Activated CD4-positive, alpha-beta T cell treated with anti-CD3 and anti-CD28 coated beads for 36 hours (primary cell): Measurements from ENCODE around the gene HIVEP2. TPM values are rescaled to one million over a fixed set of nuclear protein-coding genes. Genes with fewer than 3 reads are reported as not detected.
A peak's percentile ranks its signal among the peaks of the same experiment; 100 is the strongest.

Source experiments
- ATAC-seq: fragments of 200-7000 bp; cut with Tn5 transposase; one replicate; pipeline ENCODE4 v1.10.0; 2021; ENCODE audit warnings: mild to moderate bottlenecking, moderate library complexity
- CTCF ChIA-PET: fragments of 350-600 bp; sonication (Branson Sonifier 250); formaldehyde crosslinking; loops from one replicate; lab custom pipeline; 2021; ENCODE audit warnings: antibody characterized with exemption; lab: Charles Lee
- POLR2A ChIA-PET: fragments of 350-600 bp; sonication (Branson Sonifier 250); formaldehyde crosslinking; loops from one replicate; lab custom pipeline; 2021; ENCODE audit warnings: antibody characterized with exemption, inconsistent platforms; lab: Charles Lee
- DNase-seq: peaks from one replicate; pipeline ENCODE4 v3.0.0-alpha.2; 2020
- H3K27ac Mint-ChIP-seq: one replicate; pipeline ENCODE4 v1.8.0; 2021; ENCODE audit warnings: mixed read lengths
- H3K27me3 Mint-ChIP-seq: one replicate; pipeline ENCODE4 v1.8.0; 2021; ENCODE audit warnings: mixed read lengths
- H3K36me3 Mint-ChIP-seq: one replicate; pipeline ENCODE4 v1.8.0; 2021; ENCODE audit warnings: low read depth, mixed read lengths
- H3K4me1 Mint-ChIP-seq: one replicate; pipeline ENCODE4 v1.8.0; 2021; ENCODE audit warnings: mixed read lengths
- H3K4me3 Mint-ChIP-seq: one replicate; pipeline ENCODE4 v1.8.0; 2021; ENCODE audit warnings: mild to moderate bottlenecking, moderate library complexity, mixed read lengths
- H3K9me3 Mint-ChIP-seq: one replicate; pipeline ENCODE4 v1.8.0; 2021; ENCODE audit warnings: low read depth, mixed read lengths
- intact Hi-C, 2 experiments: fragments of 100-400 bp; cut with DNase I in 1 of 2; cut with micrococcal nuclease in 1 of 2; formaldehyde crosslinking; loops; one replicate each; pipeline versions ENCODE4 v1.14.2 to v1.15.1; 2022 to 2024; cut with DNase I, micrococcal nuclease
- total RNA-seq, 2 experiments: library from RNA; stranded (reverse); gene quantifications; one replicate each; pipeline ENCODE4 v1.2.3, GENCODE V29; 2021

Gene HIVEP2
- total RNA-seq, 2 experiments from 2014 or later, result 30.7 to 33.6 TPM

DNA sequence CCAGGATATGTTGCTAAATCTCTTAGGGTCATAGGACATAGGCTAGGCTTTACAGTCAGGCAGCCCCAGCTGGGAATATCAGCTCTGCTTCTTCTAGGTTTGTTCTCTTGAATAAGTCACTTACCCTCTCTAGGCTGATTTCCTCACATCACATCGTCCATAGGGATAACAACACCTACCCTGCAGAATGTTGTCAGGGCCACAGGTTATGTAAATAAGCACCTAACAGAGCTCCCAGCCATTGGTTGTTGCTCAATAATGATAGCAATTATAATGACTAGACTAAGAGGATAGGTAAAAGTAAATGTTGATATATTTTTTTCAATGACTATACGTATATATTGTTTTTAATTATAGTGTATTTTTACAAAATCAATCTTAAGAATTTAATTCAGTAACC lies 135.0 kb downstream of the HIVEP2 start:
- intact Hi-C loops, result no loop called here
- peak overlapping the region; percentile 2 for H3K27ac Mint-ChIP-seq
- no peaks in the 10 kb centered on the region for H3K27me3 Mint-ChIP-seq
- H3K36me3 Mint-ChIP-seq, result peaks cover 60% of the 10 kb centered on the region
- ChIA-PET POLR2A (interaction anchor here (1.6 kb wide), 1 partner anchor 10 kb away, joined by 6 read pairs; no protein-coding TSS in a partner anchor), CTCF (interaction anchor here (0.6 kb wide), 1 partner anchor 65 kb away, joined by 3 read pairs; no protein-coding TSS in a partner anchor)
- no peak overlapping the region for H3K4me3 Mint-ChIP-seq
- ATAC-seq, result no peak
- no peak for DNase-seq
- peaks cover 94% of the 10 kb centered on the region for H3K4me1 Mint-ChIP-seq
- peaks cover 8% of the 10 kb centered on the region for H3K9me3 Mint-ChIP-seq

GRCh38 chr6:142808405-142809061 lies 136.4 kb downstream of the HIVEP2 start:
- DNase-seq, result no peak
- H3K4me3 Mint-ChIP-seq, result no peak overlapping the region
- H3K9me3 Mint-ChIP-seq, result peaks cover 6% of the 10 kb centered on the region
- H3K36me3 Mint-ChIP-seq, result peaks cover 50% of the 10 kb centered on the region
- no peak overlapping the region for H3K27ac Mint-ChIP-seq
- CTCF ChIA-PET, result interaction anchor here (0.5 kb wide), 1 partner anchor 508 kb away, joined by 3 read pairs; no protein-coding TSS in a partner anchor
- POLR2A ChIA-PET, result no interaction called here
- H3K4me1 Mint-ChIP-seq, result peaks cover 94% of the 10 kb centered on the region
- no peak for ATAC-seq
- intact Hi-C loops, result no loop called here
- no peaks in the 10 kb centered on the region for H3K27me3 Mint-ChIP-seq

DNA sequence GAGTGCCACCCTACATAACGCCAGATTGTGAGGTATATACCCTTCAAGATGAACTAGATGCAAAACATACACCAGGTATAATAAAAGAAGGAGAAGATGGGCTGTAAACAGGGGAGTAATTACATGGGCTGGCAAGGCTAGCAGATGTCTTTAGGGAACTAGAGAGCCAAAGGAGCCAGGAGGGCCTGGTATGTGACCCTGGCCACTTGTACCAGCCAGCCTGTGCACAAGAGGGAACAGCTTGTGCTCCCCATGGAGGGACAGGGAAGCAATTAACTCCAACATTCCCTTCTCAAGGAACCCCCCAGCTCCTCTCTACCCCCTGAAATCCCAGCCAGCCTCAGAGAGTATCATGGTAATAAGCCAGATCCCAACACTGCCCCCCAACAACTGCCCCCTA lies 139.9 kb downstream of the HIVEP2 start:
- H3K27me3 Mint-ChIP-seq, result no peaks in the 10 kb centered on the region
- no peak for DNase-seq
- peaks cover 97% of the 10 kb centered on the region for H3K4me1 Mint-ChIP-seq
- peaks cover 9% of the 10 kb centered on the region for H3K9me3 Mint-ChIP-seq
- no peak for ATAC-seq
- H3K36me3 Mint-ChIP-seq, result peaks cover 54% of the 10 kb centered on the region
- intact Hi-C loops, result no loop called here
- H3K4me3 Mint-ChIP-seq, result no peak overlapping the region
- H3K27ac Mint-ChIP-seq, result peak overlapping the region; percentile 76
- CTCF ChIA-PET, result interaction anchor here (0.6 to 1.4 kb wide), 2 partner anchors 14 to 128 kb away, joined by 5 to 6 read pairs; no protein-coding TSS in a partner anchor
- POLR2A ChIA-PET, result interaction anchor here (0.6 to 1.5 kb wide), 2 partner anchors 14 to 380 kb away, joined by 5 read pairs; no protein-coding TSS in a partner anchor

- ATAC-seq, result no peak
- POLR2A ChIA-PET, result interaction anchor here (1.5 kb wide), 1 partner anchor 14 kb away, joined by 5 read pairs; no protein-coding TSS in a partner anchor
- intact Hi-C loops, result loop anchor here in 1 of 2 experiments (5.0 kb wide), 1 partner anchor 38 kb away; no protein-coding TSS in a partner anchor
- H3K4me1 Mint-ChIP-seq, result peaks cover 97% of the 10 kb centered on the region
- no peak for DNase-seq
- CTCF ChIA-PET, result interaction anchor here (0.6 to 1.5 kb wide), 3 partner anchors 14 to 102 kb away, joined by 3 to 8 read pairs (median 3); no protein-coding TSS in a partner anchor
- H3K36me3 Mint-ChIP-seq, result peaks cover 50% of the 10 kb centered on the region
- no peak overlapping the region for H3K4me3 Mint-ChIP-seq
- peak overlapping the region; percentile 76 for H3K27ac Mint-ChIP-seq
- peaks cover 9% of the 10 kb centered on the region for H3K9me3 Mint-ChIP-seq
- no peaks in the 10 kb centered on the region for H3K27me3 Mint-ChIP-seq
These were observed 140.5 kb downstream of the HIVEP2 start for GRCh38 chr6:142804490-142804889.

DNA sequence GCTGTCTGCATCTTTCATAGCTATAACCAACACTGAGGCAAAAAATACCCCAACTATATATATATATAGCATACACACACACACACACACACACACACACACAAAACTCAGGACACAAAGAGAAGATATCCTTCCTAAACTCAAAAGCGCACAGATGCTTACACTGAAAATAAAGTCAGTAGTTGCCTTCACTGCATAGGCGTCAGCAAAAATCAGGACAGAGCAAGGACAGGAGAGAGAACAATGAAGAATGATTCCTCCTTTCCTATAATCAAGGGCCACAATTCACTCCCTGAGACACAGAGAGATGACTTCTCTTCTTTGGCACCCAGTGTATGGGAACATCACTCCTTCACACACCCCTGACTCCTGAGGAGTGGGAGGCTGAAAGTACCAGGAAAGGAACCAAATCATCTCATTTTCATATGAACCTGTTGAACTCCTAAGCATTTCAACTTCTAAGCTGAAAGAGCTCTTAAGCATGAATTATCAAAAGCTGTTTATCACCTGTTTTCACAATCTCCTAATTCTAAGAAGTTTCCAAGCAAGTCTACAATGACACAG lies 141.4 kb downstream of the HIVEP2 start:
- peaks cover 97% of the 10 kb centered on the region for H3K4me1 Mint-ChIP-seq
- no peak for ATAC-seq
- no peaks in the 10 kb centered on the region for H3K27me3 Mint-ChIP-seq
- no peak for DNase-seq
- intact Hi-C loops, result loop anchor here in 1 of 2 experiments (5.0 kb wide), 1 partner anchor 39 kb away; no protein-coding TSS in a partner anchor
- POLR2A ChIA-PET, result interaction anchor here (1.1 to 1.5 kb wide), 2 partner anchors 15 to 140 kb away, joined by 4 to 5 read pairs; no protein-coding TSS in a partner anchor
- CTCF ChIA-PET, result interaction anchor here (0.6 to 1.5 kb wide), 6 partner anchors 9 to 1205 kb away, joined by 3 to 8 read pairs (median 4); no protein-coding TSS in a partner anchor
- peak overlapping the region; percentile 26 for H3K4me3 Mint-ChIP-seq
- H3K36me3 Mint-ChIP-seq, result peaks cover 42% of the 10 kb centered on the region
- peak overlapping the region; percentile 86 for H3K27ac Mint-ChIP-seq
- H3K9me3 Mint-ChIP-seq, result peaks cover 7% of the 10 kb centered on the region

- intact Hi-C loops, result loop anchor here in 1 of 2 experiments (5.0 kb wide), 1 partner anchor 39 kb away; no protein-coding TSS in a partner anchor
- ATAC-seq (no peak), DNase-seq (no peak)
- no peak overlapping the region for H3K4me3 Mint-ChIP-seq
- H3K36me3 Mint-ChIP-seq, result peaks cover 36% of the 10 kb centered on the region
- peaks cover 97% of the 10 kb centered on the region for H3K4me1 Mint-ChIP-seq
- H3K9me3 Mint-ChIP-seq, result peaks cover 7% of the 10 kb centered on the region
- ChIA-PET POLR2A (interaction anchor here (1.0 to 1.1 kb wide), 2 partner anchors 9 to 140 kb away, joined by 4 to 5 read pairs; no protein-coding TSS in a partner anchor), CTCF (interaction anchor here (0.7 to 1.5 kb wide), 6 partner anchors 9 to 113 kb away, joined by 3 to 8 read pairs (median 4); no protein-coding TSS in a partner anchor)
- H3K27ac Mint-ChIP-seq, result peak overlapping the region; percentile 80
- H3K27me3 Mint-ChIP-seq, result no peaks in the 10 kb centered on the region
These were observed 141.9 kb downstream of the HIVEP2 start for GRCh38 chr6:142803032-142803431.

DNA sequence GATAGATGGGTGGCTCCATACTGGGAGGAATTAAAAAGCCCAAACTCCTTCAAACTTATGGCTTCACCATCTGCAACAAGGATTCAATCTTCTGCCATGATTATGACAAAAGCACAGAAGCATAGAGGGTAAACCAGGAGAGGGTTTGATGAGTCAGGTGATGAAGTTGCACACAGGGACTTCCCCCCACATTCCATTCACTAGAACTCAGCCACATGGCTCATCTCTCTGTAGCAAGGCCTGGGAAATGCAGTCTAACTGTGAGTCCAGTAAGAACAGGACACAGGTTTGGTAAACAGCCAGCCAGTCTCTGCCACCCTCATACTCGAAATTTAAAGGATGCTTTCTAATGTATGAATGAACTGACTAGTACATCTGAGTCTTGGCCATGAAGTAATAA lies 142.9 kb downstream of the HIVEP2 start:
- peak; percentile 73 for DNase-seq
- intact Hi-C loops, result loop anchor here (1.0 to 5.0 kb wide), 4 partner anchors 9 to 40 kb away; no protein-coding TSS in a partner anchor
- no peak overlapping the region for H3K4me3 Mint-ChIP-seq

DNA sequence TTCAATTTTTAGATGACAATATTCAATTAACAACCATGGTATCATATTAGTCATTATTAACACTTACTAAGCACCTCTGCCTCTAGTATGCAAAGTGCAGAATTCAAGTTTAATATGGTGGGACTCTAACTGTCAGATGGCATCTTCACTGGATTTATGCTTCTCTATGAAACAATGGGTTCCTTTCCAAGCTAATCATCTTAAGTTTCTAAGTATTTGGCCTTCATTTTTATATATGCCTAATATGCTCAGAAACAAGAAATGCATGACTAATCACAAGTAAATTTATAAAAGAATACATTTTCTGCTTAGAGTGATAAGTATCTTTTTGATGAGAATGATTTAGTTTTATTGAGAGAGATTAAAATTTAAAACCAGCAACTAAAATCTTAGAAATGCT lies 144.7 kb downstream of the HIVEP2 start:
- peaks cover 92% of the 10 kb centered on the region for H3K4me1 Mint-ChIP-seq
- DNase-seq, result no peak
- ATAC-seq, result no peak
- H3K27me3 Mint-ChIP-seq, result no peaks in the 10 kb centered on the region
- H3K27ac Mint-ChIP-seq, result no peak overlapping the region
- H3K9me3 Mint-ChIP-seq, result peaks cover 3% of the 10 kb centered on the region
- intact Hi-C loops, result loop anchor here in 1 of 2 experiments (5.0 kb wide), 1 partner anchor 42 kb away; no protein-coding TSS in a partner anchor
- ChIA-PET POLR2A (no interaction called here), CTCF (interaction anchor here (1.3 to 1.6 kb wide), 2 partner anchors 10 to 24 kb away, joined by 4 to 5 read pairs; no protein-coding TSS in a partner anchor)
- peaks cover 26% of the 10 kb centered on the region for H3K36me3 Mint-ChIP-seq
- no peak overlapping the region for H3K4me3 Mint-ChIP-seq

More for the DNA sequence above, 142.9 kb downstream of the HIVEP2 start:
- peaks cover 5% of the 10 kb centered on the region for H3K9me3 Mint-ChIP-seq
- H3K27ac Mint-ChIP-seq, result peak overlapping the region; percentile 91
- no peaks in the 10 kb centered on the region for H3K27me3 Mint-ChIP-seq
- ATAC-seq, result peak; percentile 92
- ChIA-PET CTCF (interaction anchor here (0.7 to 1.5 kb wide), 4 partner anchors 41 to 114 kb away, joined by 3 to 4 read pairs (median 4); no protein-coding TSS in a partner anchor), POLR2A (interaction anchor here (1.0 kb wide), 2 partner anchors 10 to 41 kb away, joined by 3 to 5 read pairs; no protein-coding TSS in a partner anchor)
- peaks cover 94% of the 10 kb centered on the region for H3K4me1 Mint-ChIP-seq
- peaks cover 29% of the 10 kb centered on the region for H3K36me3 Mint-ChIP-seq

DNA sequence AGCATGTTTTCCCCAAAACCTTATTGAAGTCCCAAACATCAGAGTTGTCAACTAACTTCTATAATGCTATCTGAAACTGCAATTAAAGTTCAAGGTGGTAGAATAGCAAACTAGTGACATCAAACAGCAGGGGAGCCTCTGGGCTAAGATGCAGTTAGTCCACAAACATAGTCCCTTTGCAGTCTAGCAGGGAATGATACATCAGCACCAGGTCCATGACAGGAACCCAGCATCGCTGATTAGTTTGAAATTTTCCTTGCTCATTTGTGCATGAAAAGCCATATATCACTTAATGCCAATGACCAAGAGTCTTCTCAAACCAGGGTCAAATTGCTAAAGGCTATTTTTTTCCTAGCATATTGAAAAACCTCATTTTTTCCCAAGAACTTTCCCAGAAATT lies 145.3 kb downstream of the HIVEP2 start:
- Mint-ChIP-seq H3K27ac (no peak overlapping the region), H3K36me3 (peaks cover 26% of the 10 kb centered on the region), H3K4me1 (peaks cover 89% of the 10 kb centered on the region), H3K27me3 (no peaks in the 10 kb centered on the region), H3K9me3 (peaks cover 3% of the 10 kb centered on the region), H3K4me3 (no peak overlapping the region)
- ATAC-seq (no peak), DNase-seq (no peak)
- ChIA-PET CTCF (interaction anchor here (1.3 kb wide), 1 partner anchor 10 kb away, joined by 5 read pairs; no protein-coding TSS in a partner anchor), POLR2A (no interaction called here)
- intact Hi-C loops, result loop anchor here in 1 of 2 experiments (5.0 kb wide), 1 partner anchor 43 kb away; no protein-coding TSS in a partner anchor

GRCh38 chr6:142797159-142797558 lies 147.8 kb downstream of the HIVEP2 start:
- peaks cover 26% of the 10 kb centered on the region for H3K36me3 Mint-ChIP-seq
- H3K9me3 Mint-ChIP-seq, result peaks cover 3% of the 10 kb centered on the region
- no peak overlapping the region for H3K27ac Mint-ChIP-seq
- intact Hi-C loops, result no loop called here
- no peak for DNase-seq
- H3K4me3 Mint-ChIP-seq, result no peak overlapping the region
- no peaks in the 10 kb centered on the region for H3K27me3 Mint-ChIP-seq
- POLR2A ChIA-PET, result interaction anchor here (0.6 kb wide), 1 partner anchor 273 kb away, joined by 4 read pairs; no protein-coding TSS in a partner anchor
- no peak for ATAC-seq
- H3K4me1 Mint-ChIP-seq, result peaks cover 78% of the 10 kb centered on the region
- CTCF ChIA-PET, result interaction anchor here (0.6 kb wide), 1 partner anchor 100 kb away, joined by 3 read pairs; no protein-coding TSS in a partner anchor
